SK-N-SH (cell line): ENCODE data around the gene CYTH3. TPM values are rescaled to one million over a fixed set of nuclear protein-coding genes. Genes with fewer than 3 reads are reported as not detected.

ENCODE experiments used
- CTCF ChIA-PET: fragments of 300-600, 350-600 bp; formaldehyde crosslinking; extraction: SDS; loops from one replicate; lab custom pipeline; 2021; lab: Yijun Ruan, JAX
- POLR2A ChIA-PET: fragments of 350-600 bp; sonication (Branson Sonifier 250); formaldehyde crosslinking; extraction: SDS; loops from one replicate; lab custom pipeline; 2020; ENCODE audit warnings: antibody characterized with exemption, inconsistent platforms; lab: Yijun Ruan, JAX
- DNase-seq: peaks from one replicate; pipeline ENCODE4 v3.0.0; 2012
- H2AFZ ChIP-seq: fragments of 200-600 bp; sonication (generic); 2 replicates; pipeline ENCODE4 v1.8.1; 2016; ENCODE audit warnings: antibody characterized with exemption, mild to moderate bottlenecking, low read depth
- H3F3A ChIP-seq: fragments of 200-600 bp; sonication (generic); replicated peaks from 2 replicates; pipeline ENCODE3; 2016; ENCODE audit warnings: antibody characterized with exemption, mild to moderate bottlenecking; ENCODE audit not compliant: insufficient read depth
- H3K27ac ChIP-seq, 2 experiments: fragments of 200-500 bp in 1 of 2; fragments of 200-600 bp in 1 of 2; sonication (Bioruptor generic) in 1 of 2; sonication (generic), shearing (Covaris generic) in 1 of 2; 2 replicates each; pipeline versions ENCODE4 v1.5.1 to v1.6.1; 2014 to 2016; ENCODE audit warnings: low read depth in 2 of 2, inconsistent platforms in 1 of 2, low read length in 1 of 2, mild to moderate bottlenecking in 1 of 2, mixed read lengths in 1 of 2
- H3K27me3 ChIP-seq: fragments of 200-600 bp; sonication (generic), shearing (Covaris generic); 2 replicates; pipeline ENCODE4 v1.6.1; 2016; ENCODE audit warnings: mixed run types; ENCODE audit not compliant: insufficient read depth
- H3K36me3 ChIP-seq, 2 experiments: fragments of 200-500 bp in 1 of 2; fragments of 200-600 bp in 1 of 2; sonication (Bioruptor generic) in 1 of 2; sonication (generic) in 1 of 2; replicated peaks in 1 of 2; 2 replicates each; pipeline versions ENCODE3 to v1.5.1; 2014 to 2016; ENCODE audit warnings: low read length in 1 of 2, mild to moderate bottlenecking in 1 of 2; ENCODE audit not compliant: insufficient read depth in 2 of 2, control insufficient read depth in 1 of 2
- H3K4me1 ChIP-seq, 2 experiments: fragments of 200-500 bp in 1 of 2; fragments of 200-600 bp in 1 of 2; sonication (Bioruptor generic) in 1 of 2; sonication (generic), shearing (Covaris generic) in 1 of 2; 2 replicates each; pipeline versions ENCODE4 v1.5.1 to v1.6.1; 2014 to 2016; ENCODE audit warnings: low read depth in 1 of 2, low read length in 1 of 2, mixed run types in 1 of 2; ENCODE audit not compliant: insufficient read depth in 2 of 2, control insufficient read depth in 1 of 2
- H3K4me2 ChIP-seq: fragments of 200-600 bp; sonication (generic), shearing (Covaris generic); 2 replicates; pipeline ENCODE4 v1.6.1; 2017; ENCODE audit warnings: mixed run types
- H3K4me3 ChIP-seq, 2 experiments: fragments of 200-500 bp in 1 of 2; fragments of 200-600 bp in 1 of 2; sonication (Bioruptor generic) in 1 of 2; sonication (generic), shearing (Covaris generic) in 1 of 2; 2 replicates each; pipeline versions ENCODE4 v1.5.1 to v1.8.1; 2014 to 2016; ENCODE audit warnings: low read depth in 2 of 2, inconsistent platforms in 1 of 2, low read length in 1 of 2, mild to moderate bottlenecking in 1 of 2, mixed read lengths in 1 of 2, moderate library complexity in 1 of 2
- H3K79me2 ChIP-seq: fragments of 200-600 bp; sonication (generic); 2 replicates; pipeline ENCODE4 v1.8.1; 2017; ENCODE audit warnings: mild to moderate bottlenecking; ENCODE audit not compliant: insufficient read depth
- H3K9ac ChIP-seq: fragments of 200-600 bp; sonication (generic); 2 replicates; pipeline ENCODE4 v1.6.1; 2017; ENCODE audit warnings: mixed run types
- H3K9me2 ChIP-seq: fragments of 200-600 bp; sonication (generic); 2 replicates; pipeline ENCODE4 v1.6.1; 2017; ENCODE audit warnings: mixed run types
- H3K9me3 ChIP-seq: fragments of 200-600 bp; sonication (generic); 2 replicates; pipeline ENCODE4 v1.6.1; 2017; ENCODE audit warnings: mixed run types, mild to moderate bottlenecking, moderate library complexity
- H4K20me1 ChIP-seq: fragments of 200-600 bp; sonication (generic); 2 replicates; pipeline ENCODE4 v1.6.1; 2017; ENCODE audit warnings: mild to moderate bottlenecking, mixed run types; ENCODE audit not compliant: insufficient read depth
- EZH2phosphoT487 ChIP-seq: fragments of 200-600 bp; sonication (generic); IDR thresholded peaks from 2 replicates; pipeline ENCODE4 v1.6.1; 2017; ENCODE audit warnings: low read depth, mixed run types, mild to moderate bottlenecking, antibody characterized with exemption, moderate library complexity, borderline replicate concordance
- FOSL2 ChIP-seq: IDR thresholded peaks from 2 replicates; pipeline ENCODE4 v1.4.0; 2012; ENCODE audit warnings: low read depth, mild to moderate bottlenecking, moderate library complexity, borderline replicate concordance
- NRF1 ChIP-seq: IDR thresholded peaks from 2 replicates; pipeline ENCODE4 v1.6.1; 2012; ENCODE audit warnings: low read depth, mild to moderate bottlenecking, low read length
- RAD21 ChIP-seq: IDR thresholded peaks from 2 replicates; pipeline ENCODE4 v1.6.1; 2012; ENCODE audit warnings: mild to moderate bottlenecking, low read length
- RCOR1 ChIP-seq: fragments of 150-350 bp; IDR thresholded peaks from 2 replicates; pipeline ENCODE4 v1.6.1; 2017; ENCODE audit warnings: antibody characterized with exemption, low read length
- RXRA ChIP-seq: IDR thresholded peaks from 2 replicates; pipeline ENCODE4 v1.4.0; 2012; ENCODE audit warnings: low read depth, mild to moderate bottlenecking, borderline replicate concordance
- SIN3A ChIP-seq: IDR thresholded peaks from 2 replicates; pipeline ENCODE4 v1.6.1; 2012; ENCODE audit warnings: low read depth, mild to moderate bottlenecking, low read length, moderate library complexity, borderline replicate concordance
- TCF12 ChIP-seq: IDR thresholded peaks from 2 replicates; pipeline ENCODE4 v1.4.0; 2012
- TEAD4 ChIP-seq: IDR thresholded peaks from 2 replicates; pipeline ENCODE4 v1.4.0; 2012; ENCODE audit warnings: mild to moderate bottlenecking, borderline replicate concordance; ENCODE audit not compliant: insufficient read depth
- ZBTB33 ChIP-seq: IDR thresholded peaks from 2 replicates; pipeline ENCODE4 v1.4.0; 2012; ENCODE audit warnings: low read depth, borderline replicate concordance
- WGBS: methylation state at CpG from one replicate; pipeline ENCODE4 v1.1.6; 2017; ENCODE audit warnings: low lambda C conversion rate; 5-methylcytosine and 5-hydroxymethylcytosine counted together
- polyA plus RNA-seq, 3 experiments: library from polyadenylated mRNA; depleted of rRNA; stranded (reverse); fragments of >200 nt; gene quantifications; 2 replicates each; pipeline ENCODE4 v1.2.3, GENCODE V29; 2012
- TF ChIP-seq, protein P1 (sequence below): IDR thresholded peaks from 2 replicates; pipeline ENCODE4; 2012
- TF ChIP-seq, protein P2 (sequence below): fragments of 150-350 bp; IDR thresholded peaks from 2 replicates; pipeline ENCODE4 v1.6.1; 2017; ENCODE audit warnings: antibody characterized with exemption, low read length, low read depth, borderline replicate concordance
- TF ChIP-seq, protein P3 (sequence below): IDR thresholded peaks from 2 replicates; pipeline ENCODE4 v1.4.0; 2012; ENCODE audit warnings: low read depth, borderline replicate concordance

Gene CYTH3
- polyA plus RNA-seq, 1 of the 3 experiments (the other 2 are of a cell fraction), result 55.1 TPM

DNA sequence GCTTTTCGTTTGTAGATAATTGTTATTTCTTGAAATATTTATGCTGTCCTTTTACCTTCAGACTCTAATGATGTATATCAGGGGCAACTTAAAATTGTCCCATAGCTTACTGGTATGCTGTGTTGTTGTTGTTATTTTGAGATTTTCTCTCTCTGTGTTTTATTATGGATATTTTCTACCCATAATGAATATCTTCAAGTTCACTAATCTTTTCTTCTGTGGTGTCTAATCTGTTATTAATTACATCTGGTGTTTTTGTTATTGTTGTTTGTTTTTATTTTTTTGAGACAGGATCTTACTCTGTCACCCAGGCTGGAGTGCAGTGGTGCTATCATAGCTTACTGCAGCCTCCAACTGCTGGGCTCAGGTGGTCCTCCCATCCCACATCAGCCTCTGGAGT is 139.2 kb downstream of the CYTH3 start:
- no peak for DNase-seq
- CTCF ChIA-PET, result interaction anchor here (2.1 to 2.7 kb wide), 2 partner anchors 27 to 190 kb away, joined by 11 to 12 read pairs; no protein-coding TSS in a partner anchor
- no peaks in the 10 kb centered on the region for H3K4me1 ChIP-seq

DNA sequence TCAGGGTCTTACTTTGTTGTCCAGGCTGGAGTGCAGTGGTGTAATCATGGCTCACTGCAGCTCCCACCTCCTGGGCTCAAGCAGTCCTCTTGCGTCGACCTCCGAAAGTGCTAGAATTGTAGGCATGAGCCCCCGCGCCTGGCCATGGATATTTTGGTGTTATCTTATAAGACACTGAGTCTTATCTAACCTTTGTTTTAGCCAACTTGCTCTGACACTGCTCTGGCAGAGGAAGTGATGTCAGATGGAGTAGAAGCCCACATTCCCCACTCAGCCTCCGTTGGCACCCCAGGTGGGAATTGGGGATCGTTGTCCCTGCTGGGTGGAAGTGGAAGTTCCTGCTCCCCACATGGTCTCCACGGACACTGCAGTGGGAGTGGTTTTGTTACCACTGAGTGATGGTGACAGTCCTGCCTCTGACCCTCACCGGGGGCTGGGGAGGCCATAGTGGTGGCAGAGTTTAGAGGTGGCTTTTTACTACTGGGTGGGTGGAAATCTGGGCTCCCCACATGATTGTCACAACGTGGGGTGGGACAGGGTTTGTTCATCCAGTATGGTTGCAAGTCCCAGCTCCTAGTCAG is 142.3 kb downstream of the CYTH3 start:
- Histone ChIP-seq H3K27ac (no peak overlapping the region), H3K36me3 (peaks cover 15 to 72% of the 10 kb centered on the region in 2 experiments), H2AFZ (no peak overlapping the region), H3K4me1 (no peaks in the 10 kb centered on the region), H3K9me3 (no peaks in the 10 kb centered on the region), H3K4me2 (no peak overlapping the region), H3K4me3 (no peak overlapping the region), H3K9ac (no peak overlapping the region), H4K20me1 (0 out of 2 replicates have a peak, but pooled peaks cover 3% of the 10 kb centered on the region), H3F3A (peaks cover 4% of the 10 kb centered on the region), H3K79me2 (peaks cover 100% of the 10 kb centered on the region), H3K27me3 (no peaks in the 10 kb centered on the region), H3K9me2 (no peaks in the 10 kb centered on the region)
- 93% methylated on average over 10 of the region's 10 CpGs for WGBS
- ChIA-PET CTCF (interaction anchor here (1.4 kb wide), 1 partner anchor 9 kb away, joined by 3 read pairs; no protein-coding TSS in a partner anchor), POLR2A (no interaction called here)
- DNase-seq, result no peak
- TF ChIP-seq, protein P1, sequence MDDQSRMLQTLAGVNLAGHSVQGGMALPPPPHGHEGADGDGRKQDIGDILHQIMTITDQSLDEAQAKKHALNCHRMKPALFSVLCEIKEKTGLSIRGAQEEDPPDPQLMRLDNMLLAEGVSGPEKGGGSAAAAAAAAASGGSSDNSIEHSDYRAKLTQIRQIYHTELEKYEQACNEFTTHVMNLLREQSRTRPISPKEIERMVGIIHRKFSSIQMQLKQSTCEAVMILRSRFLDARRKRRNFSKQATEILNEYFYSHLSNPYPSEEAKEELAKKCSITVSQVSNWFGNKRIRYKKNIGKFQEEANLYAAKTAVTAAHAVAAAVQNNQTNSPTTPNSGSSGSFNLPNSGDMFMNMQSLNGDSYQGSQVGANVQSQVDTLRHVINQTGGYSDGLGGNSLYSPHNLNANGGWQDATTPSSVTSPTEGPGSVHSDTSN, result no peak
- TF ChIP-seq SIN3A, result no peak
- TF ChIP-seq, protein P2, sequence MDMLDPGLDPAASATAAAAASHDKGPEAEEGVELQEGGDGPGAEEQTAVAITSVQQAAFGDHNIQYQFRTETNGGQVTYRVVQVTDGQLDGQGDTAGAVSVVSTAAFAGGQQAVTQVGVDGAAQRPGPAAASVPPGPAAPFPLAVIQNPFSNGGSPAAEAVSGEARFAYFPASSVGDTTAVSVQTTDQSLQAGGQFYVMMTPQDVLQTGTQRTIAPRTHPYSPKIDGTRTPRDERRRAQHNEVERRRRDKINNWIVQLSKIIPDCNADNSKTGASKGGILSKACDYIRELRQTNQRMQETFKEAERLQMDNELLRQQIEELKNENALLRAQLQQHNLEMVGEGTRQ, result no peak
- no peak for TF ChIP-seq RAD21
- no peak for TF ChIP-seq TCF12
- TF ChIP-seq NRF1, result no peak
- no peak for TF ChIP-seq ZBTB33

More for the DNA sequence above, 139.2 kb downstream of the CYTH3 start:
- H4K20me1 ChIP-seq, result no peaks in the 10 kb centered on the region
- no peak for TF ChIP-seq ZBTB33
- TF ChIP-seq TEAD4, result no peak
- no peak for TF ChIP-seq RCOR1
- TF ChIP-seq RXRA, result no peak
- no peak for TF ChIP-seq EZH2phosphoT487
- TF ChIP-seq, protein P3, sequence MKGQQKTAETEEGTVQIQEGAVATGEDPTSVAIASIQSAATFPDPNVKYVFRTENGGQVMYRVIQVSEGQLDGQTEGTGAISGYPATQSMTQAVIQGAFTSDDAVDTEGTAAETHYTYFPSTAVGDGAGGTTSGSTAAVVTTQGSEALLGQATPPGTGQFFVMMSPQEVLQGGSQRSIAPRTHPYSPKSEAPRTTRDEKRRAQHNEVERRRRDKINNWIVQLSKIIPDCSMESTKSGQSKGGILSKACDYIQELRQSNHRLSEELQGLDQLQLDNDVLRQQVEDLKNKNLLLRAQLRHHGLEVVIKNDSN, result no peak
- TF ChIP-seq, protein P1, result no peak
- no peak for TF ChIP-seq NRF1
- TF ChIP-seq FOSL2, result no peak
- 90% methylated on average over 1 of the region's 1 CpG for WGBS
- no peak overlapping the region for H2AFZ ChIP-seq
- no peak overlapping the region for H3K27ac ChIP-seq
- no peaks in the 10 kb centered on the region for H3F3A ChIP-seq
- H3K9me2 ChIP-seq, result no peaks in the 10 kb centered on the region
- no peaks in the 10 kb centered on the region for H3K27me3 ChIP-seq
- H3K9ac ChIP-seq, result no peak overlapping the region
- H3K79me2 ChIP-seq, result peaks cover 70% of the 10 kb centered on the region
- H3K9me3 ChIP-seq, result no peaks in the 10 kb centered on the region
- H3K4me3 ChIP-seq, result no peak overlapping the region
- no peak overlapping the region for H3K4me2 ChIP-seq
- peaks cover 21 to 73% of the 10 kb centered on the region in 2 experiments for H3K36me3 ChIP-seq
- POLR2A ChIA-PET, result no interaction called here
